H1 (cell line): ENCODE measurements around the gene CEP128. TPM values are rescaled to one million over a fixed set of nuclear protein-coding genes. Genes with fewer than 3 reads are reported as not detected.
A peak's percentile ranks its signal among the peaks of the same experiment; 100 is the strongest.

ENCODE experiments used
- CTCF ChIA-PET: fragments of 300-600 bp; sonication (Branson Sonifier 250); formaldehyde crosslinking; loops from one replicate; lab custom pipeline; 2021; ENCODE audit not compliant: partially characterized antibody; lab: Charles Lee
- POLR2A ChIA-PET: fragments of 300-600 bp; sonication (Branson Sonifier 250); formaldehyde crosslinking; loops from one replicate; lab custom pipeline; 2021; ENCODE audit warnings: inconsistent platforms; ENCODE audit not compliant: partially characterized antibody; lab: Charles Lee
- DNase-seq, 2 experiments: peaks; one replicate each; pipeline versions ENCODE4 v3.0.0 to v3.0.0-alpha.2; 2010 to 2022; ENCODE audit warnings: low spot score in 2 of 2, low read depth in 1 of 2, mixed read lengths in 1 of 2
- FAIRE-seq: peaks from 2 replicates; lab custom pipeline; 2011; peaks lifted over from hg19 to GRCh38; lab: Jason Lieb, UNC
- H2AFZ ChIP-seq: 2 replicates; pipeline ENCODE4 v1.8.1; 2012; ENCODE audit warnings: low read length, inconsistent platforms
- H2AK5ac ChIP-seq: 2 replicates; pipeline ENCODE4 v1.6.1; 2013; ENCODE audit warnings: low read depth, low read length
- H2BK120ac ChIP-seq: replicated peaks from 2 replicates; pipeline ENCODE3; 2013; ENCODE audit warnings: low read depth, low read length, inconsistent platforms
- H2BK12ac ChIP-seq: 2 replicates; pipeline ENCODE4 v1.6.1; 2013; ENCODE audit warnings: low read depth, low read length
- H2BK15ac ChIP-seq: 2 replicates; pipeline ENCODE4 v1.6.1; 2013; ENCODE audit warnings: low read length
- H2BK20ac ChIP-seq: 2 replicates; pipeline ENCODE4 v1.6.1; 2013; ENCODE audit warnings: low read length
- H2BK5ac ChIP-seq: 2 replicates; pipeline ENCODE4 v1.6.1; 2013; ENCODE audit warnings: low read depth, low read length
- H3K14ac ChIP-seq: 2 replicates; pipeline ENCODE4 v1.6.1; 2013; ENCODE audit warnings: inconsistent platforms; ENCODE audit not compliant: insufficient read length
- H3K18ac ChIP-seq: 2 replicates; pipeline ENCODE4 v1.6.1; 2013; ENCODE audit warnings: low read length; ENCODE audit errors: extremely low read depth
- H3K23ac ChIP-seq: 2 replicates; pipeline ENCODE4 v1.6.1; 2013; ENCODE audit warnings: inconsistent platforms; ENCODE audit not compliant: insufficient read length
- H3K23me2 ChIP-seq: 2 replicates; pipeline ENCODE4 v1.6.1; 2013; ENCODE audit warnings: low read depth, low read length
- H3K27ac ChIP-seq: 2 replicates; pipeline ENCODE4 v1.6.1; 2011; ENCODE audit warnings: low read depth, low read length, inconsistent platforms
- H3K27me3 ChIP-seq, 4 experiments: replicated peaks in 1 of 4; 1 replicate in 1 of 4; 2 replicates in 3 of 4; pipeline versions ENCODE4 v1.6.1 to v1.8.1; 2011 to 2013; ENCODE audit warnings: low read length in 3 of 4, mild to moderate bottlenecking in 3 of 4, inconsistent platforms in 2 of 4, mixed read lengths in 2 of 4, moderate library complexity in 1 of 4; ENCODE audit not compliant: control insufficient read depth in 3 of 4, insufficient read depth in 3 of 4; ENCODE audit errors: extremely low read depth in 1 of 4
- H3K36me3 ChIP-seq, 4 experiments: 2 replicates each; pipeline versions ENCODE4 v1.6.1 to v1.8.1; 2011 to 2013; ENCODE audit warnings: mild to moderate bottlenecking in 4 of 4, low read length in 3 of 4, moderate library complexity in 2 of 4, control low read depth in 1 of 4, inconsistent platforms in 1 of 4; ENCODE audit not compliant: insufficient read depth in 4 of 4, control insufficient read depth in 2 of 4
- H3K4ac ChIP-seq: replicated peaks from 2 replicates; pipeline ENCODE3; 2013; ENCODE audit warnings: low read length, low read depth, mixed read lengths, inconsistent platforms; ENCODE audit not compliant: insufficient read length
- H3K4me1 ChIP-seq, 4 experiments: replicated peaks in 1 of 4; 1 replicate in 1 of 4; 2 replicates in 3 of 4; pipeline versions ENCODE4 v1.6.1 to v1.8.1; 2011 to 2013; ENCODE audit warnings: low read length in 3 of 4, inconsistent platforms in 2 of 4, mixed read lengths in 1 of 4; ENCODE audit not compliant: insufficient read depth in 4 of 4, control insufficient read depth in 3 of 4
- H3K4me2 ChIP-seq, 2 experiments: 2 replicates each; pipeline versions ENCODE4 v1.6.1 to v1.8.1; 2011 to 2013; ENCODE audit warnings: low read depth in 2 of 2, low read length in 2 of 2, control low read depth in 1 of 2, inconsistent platforms in 1 of 2, mild to moderate bottlenecking in 1 of 2; ENCODE audit not compliant: insufficient read depth in 1 of 2
- H3K4me3 ChIP-seq, 4 experiments: fragments of 200-600, 300-600 bp in 1 of 4; sonication (generic), shearing (Covaris generic), sonication (Bioruptor Twin) in 1 of 4; 2 replicates each; pipeline versions ENCODE4 v1.5.1 to v1.8.1; 2011 to 2016; ENCODE audit warnings: low read length in 4 of 4, low read depth in 3 of 4, control low read depth in 2 of 4, inconsistent platforms in 2 of 4, mild to moderate bottlenecking in 2 of 4, mixed read lengths in 1 of 4, moderate library complexity in 1 of 4; ENCODE audit not compliant: insufficient read depth in 2 of 4; ENCODE audit errors: extremely low read depth in 1 of 4
- H3K56ac ChIP-seq: replicated peaks from 2 replicates; pipeline ENCODE3; 2013; ENCODE audit warnings: low read depth, mild to moderate bottlenecking, mixed read lengths, low read length, inconsistent platforms; ENCODE audit not compliant: insufficient read length
- H3K79me1 ChIP-seq: 2 replicates; pipeline ENCODE4 v1.6.1; 2013; ENCODE audit warnings: low read depth, low read length, control low read depth
- H3K79me2 ChIP-seq, 2 experiments: 2 replicates each; pipeline versions ENCODE4 v1.6.1 to v1.8.1; 2012 to 2013; ENCODE audit warnings: low read length in 2 of 2, mild to moderate bottlenecking in 2 of 2, inconsistent platforms in 1 of 2; ENCODE audit not compliant: insufficient read depth in 2 of 2, control insufficient read depth in 1 of 2
- H3K9ac ChIP-seq, 4 experiments: replicated peaks in 1 of 4; 1 replicate in 1 of 4; 2 replicates in 3 of 4; pipeline versions ENCODE4 v1.6.1 to v1.8.1; 2011 to 2013; ENCODE audit warnings: low read depth in 3 of 4, low read length in 3 of 4, control low read depth in 2 of 4, mild to moderate bottlenecking in 2 of 4, moderate library complexity in 2 of 4, inconsistent platforms in 1 of 4; ENCODE audit errors: extremely low read depth in 1 of 4
- H3K9me3 ChIP-seq, 2 experiments: 2 replicates each; pipeline versions ENCODE4 v1.6.1 to v1.8.1; 2012 to 2013; ENCODE audit warnings: mild to moderate bottlenecking in 2 of 2, moderate library complexity in 2 of 2, control low read depth in 1 of 2, inconsistent platforms in 1 of 2, low read depth in 1 of 2, low read length in 1 of 2, mixed read lengths in 1 of 2; ENCODE audit not compliant: insufficient read depth in 2 of 2
- H4K20me1 ChIP-seq, 2 experiments: replicated peaks in 1 of 2; 2 replicates each; pipeline versions ENCODE3 to v1.8.1; 2011 to 2013; ENCODE audit warnings: inconsistent platforms in 2 of 2, low read length in 2 of 2, mild to moderate bottlenecking in 1 of 2; ENCODE audit not compliant: insufficient read depth in 2 of 2, control insufficient read depth in 1 of 2
- H4K5ac ChIP-seq: 2 replicates; pipeline ENCODE4 v1.6.1; 2013; ENCODE audit warnings: low read length, low read depth, mixed read lengths, inconsistent platforms; ENCODE audit not compliant: insufficient read length
- H4K8ac ChIP-seq: 2 replicates; pipeline ENCODE4 v1.8.0; 2013; ENCODE audit warnings: mild to moderate bottlenecking, moderate library complexity, low read length, inconsistent platforms; ENCODE audit not compliant: insufficient read depth; ENCODE audit errors: extremely low read depth
- H4K91ac ChIP-seq: replicated peaks from 2 replicates; pipeline ENCODE3; 2013; ENCODE audit warnings: low read length, mixed read lengths, inconsistent platforms; ENCODE audit not compliant: insufficient read length
- CEBPB ChIP-seq: IDR thresholded peaks from 2 replicates; pipeline ENCODE4 v1.6.1; 2012; ENCODE audit warnings: low read depth, low read length
- ZNF274 ChIP-seq: IDR thresholded peaks from 2 replicates; pipeline ENCODE4 v1.7.0; 2012; ENCODE audit warnings: low read length, borderline replicate concordance; ENCODE audit errors: extremely low read depth
- WGBS, 2 experiments: shearing (Covaris generic) in 1 of 2; methylation state at CpG; one replicate each; pipeline versions ENCODE4 v1.1.6 to v1.1.7; 2013 to 2015; ENCODE audit warnings: low lambda C conversion rate in 2 of 2, mixed read lengths in 2 of 2, inconsistent platforms in 1 of 2, low coverage in 1 of 2, missing lambda C conversion rate in 1 of 2; ENCODE audit not compliant: insufficient replicate concordance in 2 of 2, insufficient coverage in 1 of 2, insufficient read length in 1 of 2; ENCODE audit errors: extremely low coverage in 1 of 2, missing lambda C conversion rate in 1 of 2; 5-methylcytosine and 5-hydroxymethylcytosine counted together
- polyA plus RNA-seq, 7 experiments: library from polyadenylated mRNA; depleted of rRNA in 3 of 7; stranded (reverse) in 5 of 7; unstranded in 2 of 7; fragments of >200 nt in 5 of 7; fragments of 200-250 nt in 2 of 7; gene quantifications; 1 replicate in 5 of 7; 2 replicates in 1 of 7; 4 replicates in 1 of 7; pipeline versions ENCODE4 v1.2.1 to v1.2.3, GENCODE V29; 2011 to 2013; ENCODE audit warnings: missing spikeins in 2 of 7, mixed read lengths in 2 of 7
- total RNA-seq: library from RNA; stranded (reverse); fragmentation: NEBNext Ultra II Directional; extraction: Animal tissue kit (Norgen Biotek cat#: 25700); gene quantifications from 2 replicates; pipeline ENCODE4 v1.2.1, GENCODE V29; 2021

Gene CEP128
- total and polyA plus RNA-seq, 2 of the 8 experiments (the other 6 are each of a cell fraction or from before 2014, with no cell fraction given), result 1.9 to 17.0 TPM

GRCh38 chr14:80496090-80496489 is 445.4 kb downstream of the CEP128 start:
- Histone ChIP-seq H3K79me2 (no peaks in the 10 kb centered on the region), H3K79me1 (no peaks in the 10 kb centered on the region), H3K4me1 (no peaks in the 10 kb centered on the region; a peak in 1 of 7 replicates), H4K8ac (no peak overlapping the region), H3K4ac (no peak overlapping the region), H4K20me1 (no peaks in the 10 kb centered on the region), H3K9ac (no peak overlapping the region), H2BK12ac (no peak overlapping the region), H3K14ac (no peak overlapping the region), H4K91ac (no peak overlapping the region), H3K36me3 (no peaks in the 10 kb centered on the region), H3K23ac (no peak overlapping the region), H3K4me3 (no peak overlapping the region), H2BK120ac (no peak overlapping the region), H3K56ac (no peak overlapping the region), H4K5ac (no peak overlapping the region), H3K27me3 (no peaks in the 10 kb centered on the region), H3K4me2 (no peak overlapping the region), H3K27ac (no peak overlapping the region), H2BK5ac (no peak overlapping the region), H2BK15ac (no peak overlapping the region), H3K9me3 (no peaks in the 10 kb centered on the region), H3K18ac (no peak overlapping the region), H3K23me2 (no peaks in the 10 kb centered on the region), H2AK5ac (no peak overlapping the region), H2AFZ (no peak overlapping the region), H2BK20ac (no peak overlapping the region)
- no peak for FAIRE-seq
- WGBS, 2 experiments, result 94% methylated on average over 4 of the region's 4 CpGs; no CpG with 5 or more reads in 1 of the 2 experiments
- ChIA-PET POLR2A (no interaction called here), CTCF (no interaction called here)
- no peak for DNase-seq
- TF ChIP-seq ZNF274 (no peak), CEBPB (peak; percentile 47; the same call in 1 of the 2 replicates)
